GM12878 (cell line): Measurements from ENCODE around the gene LPIN1. TPM values are rescaled to one million over a fixed set of nuclear protein-coding genes. Genes with fewer than 3 reads are reported as not detected.

Experiments used
- ATAC-seq: fragments of 200-7000 bp; cut with Tn5 transposase; 3 replicates; pipeline ENCODE4 v1.9.1; 2020; ENCODE audit warnings: mild to moderate bottlenecking, moderate library complexity
- BruUV-seq: library from RNA; stranded (reverse); fragments of 400-500 nt; replicated peaks from 2 replicates; lab custom pipeline; 2021; lab: Mats Ljungman, UMichigan
- CTCF ChIA-PET: fragments of 300-600 bp; sonication (Branson Sonifier 250); formaldehyde crosslinking; extraction: SDS; loops from one replicate; lab custom pipeline; 2021; ENCODE audit warnings: inconsistent platforms; lab: Yijun Ruan, JAX
- POLR2A ChIA-PET: fragments of 350-600 bp; formaldehyde crosslinking; extraction: SDS; loops from one replicate; lab custom pipeline; 2021; ENCODE audit warnings: inconsistent platforms; lab: Charles Lee
- RAD21 ChIA-PET: fragments of 300-600 bp; sonication (Branson Sonifier 250); formaldehyde crosslinking; loops from one replicate; lab custom pipeline; 2023; ENCODE audit warnings: antibody characterized with exemption; ENCODE audit not compliant: unreplicated experiment; lab: Charles Lee
- SMC1A ChIA-PET: fragments of 300-600 bp; sonication (Branson Sonifier 250); formaldehyde crosslinking; loops from one replicate; lab custom pipeline; 2023; ENCODE audit not compliant: unreplicated experiment, uncharacterized antibody; lab: Charles Lee
- DNase-seq: peaks from one replicate; pipeline ENCODE4 v3.0.0-alpha.2; 2011; ENCODE audit warnings: low read depth, low spot score
- FAIRE-seq: peaks from 3 replicates; lab custom pipeline; 2011; peaks lifted over from hg19 to GRCh38; lab: Jason Lieb, UNC
- H2AFZ ChIP-seq: 2 replicates; pipeline ENCODE4 v1.6.0; 2011; ENCODE audit warnings: low read depth, low read length, control low read depth; ENCODE audit not compliant: control insufficient read depth
- H3K27ac ChIP-seq: 2 replicates; pipeline ENCODE4 v1.5.1; 2011; ENCODE audit warnings: control low read depth; ENCODE audit not compliant: control insufficient read depth, insufficient read depth
- H3K27me3 ChIP-seq, 2 experiments: replicated peaks in 1 of 2; 2 replicates each; pipeline versions ENCODE4 v1.6.0 to v1.6.1; 2011; ENCODE audit warnings: low read length in 1 of 2; ENCODE audit not compliant: control insufficient read depth in 2 of 2, insufficient read depth in 2 of 2
- H3K36me3 ChIP-seq, 2 experiments: 2 replicates each; pipeline ENCODE4 v1.5.1; 2011; ENCODE audit warnings: low read length in 1 of 2; ENCODE audit not compliant: control insufficient read depth in 2 of 2, insufficient read depth in 2 of 2
- H3K4me1 ChIP-seq: 2 replicates; pipeline ENCODE4 v1.6.1; 2011; ENCODE audit warnings: mild to moderate bottlenecking, low read length, moderate library complexity, mixed read lengths; ENCODE audit not compliant: control insufficient read depth, insufficient read depth
- H3K4me2 ChIP-seq: 2 replicates; pipeline ENCODE4 v1.6.0; 2011; ENCODE audit warnings: control low read depth; ENCODE audit not compliant: control insufficient read depth, insufficient read depth
- H3K4me3 ChIP-seq: fragments of 200-600 bp; sonication (generic); 2 replicates; pipeline ENCODE4 v1.5.1; 2016
- H3K79me2 ChIP-seq: 2 replicates; pipeline ENCODE4 v1.6.0; 2011; ENCODE audit warnings: low read length; ENCODE audit not compliant: control insufficient read depth, insufficient read depth
- H3K9ac ChIP-seq: 2 replicates; pipeline ENCODE4 v1.8.0; 2011; ENCODE audit warnings: low read length, control low read depth, mixed read lengths; ENCODE audit not compliant: control insufficient read depth, insufficient read depth
- H3K9me3 ChIP-seq: replicated peaks from 3 replicates; pipeline ENCODE4 v1.5.1; 2011; ENCODE audit warnings: mild to moderate bottlenecking, low read length; ENCODE audit not compliant: control insufficient read depth, insufficient read depth
- H4K20me1 ChIP-seq: 2 replicates; pipeline ENCODE4 v1.6.0; 2011; ENCODE audit not compliant: control insufficient read depth, insufficient read depth
- FOXK2 ChIP-seq: fragments of 450-650 bp; IDR thresholded peaks from 2 replicates; pipeline ENCODE4 v1.6.1; 2017; ENCODE audit warnings: mild to moderate bottlenecking, moderate library complexity
- JUNB ChIP-seq: IDR thresholded peaks from 2 replicates; pipeline ENCODE4 v1.6.1; 2016; ENCODE audit warnings: antibody characterized with exemption, mild to moderate bottlenecking
- NKRF ChIP-seq: fragments of 450-650 bp; conservative IDR thresholded peaks from 2 replicates; pipeline ENCODE4 v1.6.1; 2017; ENCODE audit warnings: mild to moderate bottlenecking, moderate library complexity
- NR2F1 ChIP-seq: fragments of 450-650 bp; conservative IDR thresholded peaks from 2 replicates; pipeline ENCODE4 v1.6.1; 2017; ENCODE audit warnings: mild to moderate bottlenecking
- RELA ChIP-seq: fragments of 450-650 bp; IDR thresholded peaks from 2 replicates; pipeline ENCODE4 v1.8.0; 2014; ENCODE audit warnings: borderline replicate concordance; ENCODE audit not compliant: partially characterized antibody
- SMAD5 ChIP-seq: IDR thresholded peaks from 2 replicates; pipeline ENCODE4 v1.6.1; 2016; ENCODE audit warnings: antibody characterized with exemption, low read depth
- SUZ12 ChIP-seq: fragments of 200-600 bp; sonication (generic); IDR thresholded peaks from one replicate; pipeline ENCODE4 v1.6.1; 2018; ENCODE audit warnings: antibody characterized with exemption, mild to moderate bottlenecking; ENCODE audit not compliant: unreplicated experiment
- TAF1 ChIP-seq: IDR thresholded peaks from 2 replicates; pipeline ENCODE4 v1.6.1; 2011; ENCODE audit warnings: mild to moderate bottlenecking, low read depth, low read length, borderline replicate concordance
- YY1 ChIP-seq: IDR thresholded peaks from 2 replicates; pipeline ENCODE4 v1.6.1; 2011; ENCODE audit warnings: low read depth, mild to moderate bottlenecking, low read length
- ZNF687 ChIP-seq: fragments of 450-650 bp; IDR thresholded peaks from 2 replicates; pipeline ENCODE4 v1.6.1; 2017; ENCODE audit warnings: mild to moderate bottlenecking, moderate library complexity
- WGBS: methylation state at CpG from one replicate; pipeline ENCODE4 v1.1.6; 2016; ENCODE audit warnings: low lambda C conversion rate; ENCODE audit not compliant: insufficient replicate concordance, insufficient coverage; ENCODE audit errors: missing lambda C conversion rate; 5-methylcytosine and 5-hydroxymethylcytosine counted together
- in situ Hi-C: fragments of 300-500 bp; cut with MboI; formaldehyde crosslinking; loops from 9 replicates; pipeline ENCODE4 v1.14.3; 2018; ENCODE audit warnings: mixed read lengths
- intact Hi-C: fragments of 100-400 bp; cut with micrococcal nuclease; formaldehyde crosslinking; loops from one replicate; pipeline ENCODE4 v1.14.2; 2022; ENCODE audit not compliant: unreplicated experiment
- polyA plus RNA-seq, 11 experiments: library from polyadenylated mRNA; depleted of rRNA in 4 of 11; unstranded in 6 of 11; stranded (reverse) in 5 of 11; fragments of >200 nt; fragmentation: Nextera tagmentation in 4 of 11; fragmentation: Illumina TruSeq in 1 of 11; extraction: Ambion mirVana in 4 of 11; extraction: Trizol in 1 of 11; gene quantifications; 1 replicate in 1 of 11; 2 replicates in 10 of 11; pipeline versions ENCODE4 v1.2.1 to v1.2.3, GENCODE V29; 2011 to 2016; ENCODE audit warnings: inconsistent platforms in 2 of 11, missing spikeins in 2 of 11, low read depth in 1 of 11
- total RNA-seq, 4 experiments: library from RNA; depleted of rRNA in 3 of 4; stranded (reverse); fragments of >200 nt in 3 of 4; fragmentation: Illumina TruSeq in 1 of 4; extraction: Trizol in 1 of 4; gene quantifications; 2 replicates each; pipeline versions ENCODE4 v1.2.1 to v1.2.3, GENCODE V29; 2013 to 2021

Gene LPIN1
- total and polyA plus RNA-seq, 10 of the 15 experiments (the other 5 are each of a cell fraction or from before 2014, with no cell fraction given), result 18.8 to 82.5 (median 50.3) TPM

GRCh38 chr2:11774600-11774999 is 28.2 kb downstream of the LPIN1 start:
- WGBS, result 82% methylated on average over 7 of the region's 7 CpGs
- TF ChIP-seq NR2F1 (no peak), JUNB (no peak), SMAD5 (no peak)
- H2AFZ ChIP-seq, result no peak overlapping the region
- no peaks in the 10 kb centered on the region for H3K9me3 ChIP-seq
- no TSS peak for BruUV-seq
- H3K4me2 ChIP-seq, result no peak overlapping the region
- no peak overlapping the region for H3K27ac ChIP-seq
- intact Hi-C loops (loop anchor here (10.0 kb wide), 1 partner anchor 310 kb away; the partner anchor contains the start of gene E2F6), in situ Hi-C loops (no loop called here)
- ChIA-PET CTCF (interaction anchor here (0.9 to 2.9 kb wide), 15 partner anchors 10 to 85 kb away, joined by 3 to 26 read pairs (median 4); partner anchors contain the start of gene LPIN1), POLR2A (interaction anchor here (0.6 to 2.1 kb wide), 3 partner anchors 20 to 951 kb away, joined by 4 to 10 read pairs (median 5); no protein-coding TSS in a partner anchor), SMC1A (interaction anchor here (0.8 to 2.6 kb wide), 14 partner anchors 8 to 85 kb away, joined by 3 to 25 read pairs (median 6); no protein-coding TSS in a partner anchor), RAD21 (interaction anchor here (1.0 to 2.6 kb wide), 9 partner anchors 17 to 85 kb away, joined by 3 to 14 read pairs (median 5); no protein-coding TSS in a partner anchor)
- H3K4me3 ChIP-seq, result no peak overlapping the region
- ATAC-seq (no peak), DNase-seq (no peak), FAIRE-seq (no peak)
- H3K27me3 ChIP-seq, result no peaks in the 10 kb centered on the region
- H3K36me3 ChIP-seq, result peaks cover 15 to 28% of the 10 kb centered on the region in 2 experiments
- H3K4me1 ChIP-seq, result peaks cover 7% of the 10 kb centered on the region
- no peaks in the 10 kb centered on the region for H3K79me2 ChIP-seq
- no peak overlapping the region for H3K9ac ChIP-seq
- H4K20me1 ChIP-seq, result peaks cover 3% of the 10 kb centered on the region; the same call in 1 of the 2 replicates

GRCh38 chr2:11775384-11775783 is 29.0 kb downstream of the LPIN1 start:
- DNase-seq, result peak; percentile 44
- ChIA-PET POLR2A (interaction anchor here (0.6 to 2.1 kb wide), 5 partner anchors 14 to 951 kb away, joined by 3 to 10 read pairs (median 4); no protein-coding TSS in a partner anchor), RAD21 (interaction anchor here (0.6 to 2.6 kb wide), 10 partner anchors 18 to 581 kb away, joined by 3 to 14 read pairs (median 5); no protein-coding TSS in a partner anchor), CTCF (interaction anchor here (0.9 to 2.9 kb wide), 14 partner anchors 8 to 87 kb away, joined by 3 to 26 read pairs (median 4); no protein-coding TSS in a partner anchor), SMC1A (interaction anchor here (0.6 to 2.6 kb wide), 15 partner anchors 9 to 86 kb away, joined by 3 to 25 read pairs (median 5); no protein-coding TSS in a partner anchor)
- no peaks in the 10 kb centered on the region for H3K27me3 ChIP-seq
- no peak overlapping the region for H3K9ac ChIP-seq
- peaks cover 7% of the 10 kb centered on the region for H3K4me1 ChIP-seq
- H3K4me2 ChIP-seq, result peak overlapping the region; percentile 66
- no peaks in the 10 kb centered on the region for H3K79me2 ChIP-seq
- FAIRE-seq, result peak; percentile 94
- WGBS, result 15% methylated on average over 4 of the region's 4 CpGs
- peak; percentile 79 for ATAC-seq
- peaks cover 19 to 23% of the 10 kb centered on the region in 2 experiments for H3K36me3 ChIP-seq
- intact Hi-C loops (loop anchor here (5.0 to 10.0 kb wide), 2 partner anchors 193 to 311 kb away; partner anchors contain the start of gene E2F6), in situ Hi-C loops (no loop called here)
- H3K9me3 ChIP-seq, result no peaks in the 10 kb centered on the region
- BruUV-seq, result no TSS peak
- no peak overlapping the region for H3K27ac ChIP-seq
- H3K4me3 ChIP-seq, result 0 out of 2 replicates have a peak overlapping the region, but pooled peaks have one; percentile 12
- peak overlapping the region; percentile 46; the same call in 1 of the 2 replicates for H2AFZ ChIP-seq
- peaks cover 3% of the 10 kb centered on the region; the same call in 1 of the 2 replicates for H4K20me1 ChIP-seq
- TF ChIP-seq TAF1 (no peak), NKRF (peak; percentile 55; the same call in 1 of the 2 replicates), ZNF687 (peak; percentile 33; the same call in 1 of the 2 replicates), FOXK2 (no peak), YY1 (no peak), SUZ12 (no peak), RELA (no peak)
